ENCODE measurements around the gene KRT36.

- TF ChIP-seq POLR2A (IDR thresholded peaks at IDR 0.05) (no peak), CTCF (IDR thresholded peaks at IDR 0.05) (no peak), POLR2AphosphoS5 (IDR thresholded peaks at IDR 0.05) (no peak)
These were observed 34.1 kb upstream of the KRT36 start for GRCh38 chr17:41523787-41524186.
